ENCODE results near the gene WIPF2.

Gene WIPF2

DNA sequence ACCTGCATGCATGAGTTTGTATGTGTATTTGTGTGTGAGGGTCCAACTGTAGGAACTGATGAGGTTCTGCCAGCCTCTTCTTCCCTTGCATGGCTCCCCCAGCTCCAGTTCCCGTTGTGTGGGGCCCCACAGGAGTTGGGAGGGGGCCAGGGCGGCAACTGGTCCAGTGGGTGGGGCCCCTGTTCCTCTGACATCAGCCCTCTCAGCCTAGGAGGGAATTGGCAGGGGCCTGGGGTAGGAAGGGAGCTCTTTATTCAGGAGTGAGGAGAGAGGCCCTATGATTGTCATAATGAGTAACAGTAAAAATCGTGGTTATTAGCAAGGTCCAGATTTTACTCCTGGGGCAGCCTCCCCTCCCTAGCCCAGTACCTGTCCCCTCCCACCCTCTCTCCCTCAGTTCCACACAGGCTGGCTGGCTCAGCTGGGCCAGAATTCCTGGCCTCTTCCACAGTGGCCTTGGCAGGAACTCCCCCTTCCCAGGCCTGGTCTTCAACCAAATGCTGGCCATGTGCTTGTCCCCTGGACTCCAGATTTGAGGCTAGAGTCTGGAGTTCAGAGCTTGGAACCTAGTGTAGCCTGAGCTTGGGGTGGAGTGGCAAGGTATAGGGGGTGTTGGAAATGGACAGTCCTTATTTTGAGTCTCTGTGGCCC is 108.8 kb downstream of the WIPF2 start:
- H3K36me3 ChIP-seq (ENCODE audit: control insufficient read depth, insufficient read depth, low read length) = no peaks in the 10 kb centered on the region
- no peak for DNase-seq
- WGBS (ENCODE audit: extremely low coverage, insufficient coverage, low lambda C conversion rate) = no CpG with 5 or more reads among the region's 3 CpGs

DNA sequence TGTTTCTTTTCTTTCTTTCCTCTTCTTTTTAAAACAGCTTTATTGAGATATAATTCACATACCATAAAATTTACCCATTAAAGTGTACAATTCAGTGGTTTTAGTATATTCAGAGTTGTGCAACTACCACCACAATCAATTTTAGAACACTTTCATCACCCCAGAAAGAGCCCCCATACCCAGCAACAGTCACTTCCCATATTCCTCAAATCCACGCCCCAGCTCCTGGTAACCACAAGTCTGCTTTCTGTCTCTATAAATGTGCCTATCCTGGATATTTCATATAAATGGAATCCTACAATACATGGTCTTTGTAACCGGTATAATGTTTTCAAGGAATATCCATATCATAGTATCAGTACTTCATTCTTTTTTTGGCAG is 109.3 kb downstream of the WIPF2 start:
- Histone ChIP-seq H3K4me1 (ENCODE audit: control insufficient read depth, low read depth, low read length) (no peaks in the 10 kb centered on the region), H3K27ac (ENCODE audit: low read depth, low read length) (no peak overlapping the region)
- WGBS (ENCODE audit: extremely low coverage, insufficient coverage, low lambda C conversion rate) = no CpG with 5 or more reads among the region's 2 CpGs

More for the DNA sequence above, 108.8 kb downstream of the WIPF2 start:
- Histone ChIP-seq H2BK15ac (replicated peaks; ENCODE audit: low read depth) (no peak overlapping the region), H4K8ac (ENCODE audit: low read depth, low read length) (no peak overlapping the region), H3K4me3 (ENCODE audit: low read length) (no peak overlapping the region), H2AK5ac (ENCODE audit: low read length) (no peak overlapping the region), H3K56ac (ENCODE audit: low read length) (no peak overlapping the region), H4K5ac (ENCODE audit: low read length) (no peak overlapping the region), H3K79me2 (ENCODE audit: control insufficient read depth, insufficient read depth, low read length) (no peaks in the 10 kb centered on the region), H2BK120ac (ENCODE audit: low read depth, low read length) (no peak overlapping the region), H3K27me3 (ENCODE audit: insufficient read depth, low read length, poor library complexity) (no peaks in the 10 kb centered on the region), H3K79me1 (ENCODE audit: low read length) (peaks cover 13% of the 10 kb centered on the region), H3K4ac (ENCODE audit: low read depth, low read length) (no peak overlapping the region), H3K18ac (ENCODE audit: low read length) (no peak overlapping the region), H3K4me1 (ENCODE audit: control insufficient read depth, low read depth, low read length) (no peaks in the 10 kb centered on the region), H2BK5ac (ENCODE audit: low read length) (no peak overlapping the region), H3K23ac (ENCODE audit: low read length) (no peak overlapping the region), H3K27ac (ENCODE audit: low read depth, low read length) (no peak overlapping the region), H3K9ac (ENCODE audit: low read length) (no peak overlapping the region), H3K4me2 (ENCODE audit: low read length) (no peak overlapping the region)

DNA sequence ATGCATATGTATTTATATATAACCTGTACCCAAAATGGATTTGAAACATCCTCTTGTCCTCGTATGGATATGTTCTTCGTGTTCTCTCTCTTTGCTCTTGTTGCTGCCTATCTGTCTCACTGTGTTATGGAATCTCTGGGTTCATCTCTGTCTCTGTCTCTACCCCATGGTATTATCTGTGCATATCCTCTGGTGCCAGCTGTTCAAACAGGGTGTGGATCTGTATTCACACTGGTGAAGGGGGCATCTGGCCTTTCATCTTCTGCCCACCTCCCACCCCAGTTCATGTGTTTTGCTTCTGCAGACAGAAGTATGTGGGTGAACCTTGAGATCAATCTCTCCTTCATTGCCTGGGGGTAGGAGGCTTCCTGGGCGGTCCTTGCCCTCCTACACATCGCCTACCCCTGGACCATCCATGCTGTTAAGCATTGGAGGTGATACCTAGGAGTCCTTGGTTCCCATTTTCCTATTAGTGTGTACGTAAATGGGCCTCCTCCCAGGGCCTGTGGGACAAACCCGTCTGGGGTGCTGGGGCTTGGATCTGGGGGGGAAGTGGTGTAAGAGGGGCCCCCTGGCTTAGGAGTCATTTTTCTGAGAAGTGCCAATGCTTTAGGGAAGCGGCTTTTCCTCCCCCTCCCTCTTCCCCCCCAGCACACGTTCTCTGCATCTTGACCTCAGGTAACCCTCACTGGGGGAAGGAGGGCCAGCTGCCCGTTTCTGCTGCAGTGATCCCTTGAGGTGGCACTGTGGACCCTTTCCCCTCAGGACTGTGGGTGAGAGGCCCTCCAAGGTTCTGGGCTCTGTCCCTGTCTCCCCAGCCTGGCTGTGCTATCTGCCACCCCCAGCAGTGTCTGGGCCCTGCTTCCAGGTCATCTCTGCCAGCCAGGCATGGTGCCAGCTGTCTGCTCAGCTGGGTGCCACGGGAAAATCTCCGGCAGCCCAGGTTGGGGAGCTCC is 111.0 kb downstream of the WIPF2 start:
- Histone ChIP-seq H3K4me1 (ENCODE audit: control insufficient read depth, low read depth, low read length) (no peaks in the 10 kb centered on the region), H3K79me1 (ENCODE audit: low read length) (peaks cover 11% of the 10 kb centered on the region), H3K79me2 (ENCODE audit: control insufficient read depth, insufficient read depth, low read length) (no peaks in the 10 kb centered on the region), H2BK120ac (ENCODE audit: low read depth, low read length) (no peak overlapping the region), H4K8ac (ENCODE audit: low read depth, low read length) (no peak overlapping the region), H4K5ac (ENCODE audit: low read length) (no peak overlapping the region), H3K27ac (ENCODE audit: low read depth, low read length) (no peak overlapping the region), H3K9ac (ENCODE audit: low read length) (no peak overlapping the region), H2BK15ac (replicated peaks; ENCODE audit: low read depth) (no peak overlapping the region), H2BK5ac (ENCODE audit: low read length) (no peak overlapping the region), H3K23ac (ENCODE audit: low read length) (no peak overlapping the region), H3K56ac (ENCODE audit: low read length) (no peak overlapping the region), H2AK5ac (ENCODE audit: low read length) (no peak overlapping the region), H3K36me3 (ENCODE audit: control insufficient read depth, insufficient read depth, low read length) (no peaks in the 10 kb centered on the region), H3K4me3 (ENCODE audit: low read length) (no peak overlapping the region), H3K27me3 (ENCODE audit: insufficient read depth, low read length, poor library complexity) (no peaks in the 10 kb centered on the region), H3K4me2 (ENCODE audit: low read length) (no peak overlapping the region), H3K4ac (ENCODE audit: low read depth, low read length) (no peak overlapping the region), H3K18ac (ENCODE audit: low read length) (no peak overlapping the region)
- no peak for DNase-seq
- no CpG with 5 or more reads among the region's 11 CpGs for WGBS (ENCODE audit: extremely low coverage, insufficient coverage, low lambda C conversion rate)

More for the DNA sequence above, 109.3 kb downstream of the WIPF2 start:
- H2BK120ac ChIP-seq (ENCODE audit: low read depth, low read length) = no peak overlapping the region
- no peak overlapping the region for H3K4me2 ChIP-seq (ENCODE audit: low read length)
- no peak overlapping the region for H4K8ac ChIP-seq (ENCODE audit: low read depth, low read length)
- no peaks in the 10 kb centered on the region for H3K79me2 ChIP-seq (ENCODE audit: control insufficient read depth, insufficient read depth, low read length)
- no peak overlapping the region for H3K18ac ChIP-seq (ENCODE audit: low read length)
- no peak overlapping the region for H4K5ac ChIP-seq (ENCODE audit: low read length)
- no peak for DNase-seq
- no peak overlapping the region for H3K56ac ChIP-seq (ENCODE audit: low read length)
- no peak overlapping the region for H3K4ac ChIP-seq (ENCODE audit: low read depth, low read length)
- no peaks in the 10 kb centered on the region for H3K27me3 ChIP-seq (ENCODE audit: insufficient read depth, low read length, poor library complexity)
- H3K23ac ChIP-seq (ENCODE audit: low read length) = no peak overlapping the region
- no peak overlapping the region for H2BK15ac ChIP-seq (replicated peaks; ENCODE audit: low read depth)
- H3K9ac ChIP-seq (ENCODE audit: low read length) = no peak overlapping the region
- no peaks in the 10 kb centered on the region for H3K36me3 ChIP-seq (ENCODE audit: control insufficient read depth, insufficient read depth, low read length)
- H2BK5ac ChIP-seq (ENCODE audit: low read length) = no peak overlapping the region
- H3K79me1 ChIP-seq (ENCODE audit: low read length) = peaks cover 11% of the 10 kb centered on the region
- H3K4me3 ChIP-seq (ENCODE audit: low read length) = no peak overlapping the region
- no peak overlapping the region for H2AK5ac ChIP-seq (ENCODE audit: low read length)

DNA sequence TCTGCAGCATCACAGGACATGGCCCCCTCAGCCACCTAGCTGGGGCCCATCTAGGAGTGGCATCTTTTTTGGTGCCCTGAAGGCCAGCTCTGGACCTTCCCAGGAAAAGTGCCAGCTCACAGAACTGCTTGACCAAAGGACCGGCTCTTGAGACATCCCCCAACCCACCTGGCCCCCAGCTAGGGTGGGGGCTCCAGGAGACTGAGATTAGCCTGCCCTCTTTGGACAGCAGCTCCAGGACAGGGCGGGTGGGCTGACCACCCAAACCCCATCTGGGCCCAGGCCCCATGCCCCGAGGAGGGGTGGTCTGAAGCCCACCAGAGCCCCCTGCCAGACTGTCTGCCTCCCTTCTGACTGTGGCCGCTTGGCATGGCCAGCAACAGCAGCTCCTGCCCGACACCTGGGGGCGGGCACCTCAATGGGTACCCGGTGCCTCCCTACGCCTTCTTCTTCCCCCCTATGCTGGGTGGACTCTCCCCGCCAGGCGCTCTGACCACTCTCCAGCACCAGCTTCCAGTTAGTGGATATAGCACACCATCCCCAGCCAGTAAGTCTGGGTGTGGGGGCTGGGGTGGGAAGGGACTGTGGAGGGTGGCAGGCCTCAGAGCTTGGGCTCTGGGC is 111.9 kb downstream of the WIPF2 start:
- H3K18ac ChIP-seq (ENCODE audit: low read length) = no peak overlapping the region
- H2BK15ac ChIP-seq (replicated peaks; ENCODE audit: low read depth) = no peak overlapping the region
- no peak overlapping the region for H4K8ac ChIP-seq (ENCODE audit: low read depth, low read length)
- no peak overlapping the region for H2BK120ac ChIP-seq (ENCODE audit: low read depth, low read length)
- no peaks in the 10 kb centered on the region for H3K36me3 ChIP-seq (ENCODE audit: control insufficient read depth, insufficient read depth, low read length)
- no peaks in the 10 kb centered on the region for H3K79me2 ChIP-seq (ENCODE audit: control insufficient read depth, insufficient read depth, low read length)
- no CpG with 5 or more reads among the region's 10 CpGs for WGBS (ENCODE audit: extremely low coverage, insufficient coverage, low lambda C conversion rate)
- H3K23ac ChIP-seq (ENCODE audit: low read length) = no peak overlapping the region
- no peaks in the 10 kb centered on the region for H3K4me1 ChIP-seq (ENCODE audit: control insufficient read depth, low read depth, low read length)
- no peak overlapping the region for H3K4me3 ChIP-seq (ENCODE audit: low read length)
- H3K4ac ChIP-seq (ENCODE audit: low read depth, low read length) = no peak overlapping the region
- H3K27ac ChIP-seq (ENCODE audit: low read depth, low read length) = no peak overlapping the region
- H2BK5ac ChIP-seq (ENCODE audit: low read length) = no peak overlapping the region
- no peak for DNase-seq
- H3K27me3 ChIP-seq (ENCODE audit: insufficient read depth, low read length, poor library complexity) = no peaks in the 10 kb centered on the region
- no peak overlapping the region for H3K9ac ChIP-seq (ENCODE audit: low read length)
- no peak overlapping the region for H2AK5ac ChIP-seq (ENCODE audit: low read length)
- no peak overlapping the region for H3K56ac ChIP-seq (ENCODE audit: low read length)
- H3K4me2 ChIP-seq (ENCODE audit: low read length) = no peak overlapping the region
- peaks cover 10% of the 10 kb centered on the region for H3K79me1 ChIP-seq (ENCODE audit: low read length)
- H4K5ac ChIP-seq (ENCODE audit: low read length) = no peak overlapping the region

DNA sequence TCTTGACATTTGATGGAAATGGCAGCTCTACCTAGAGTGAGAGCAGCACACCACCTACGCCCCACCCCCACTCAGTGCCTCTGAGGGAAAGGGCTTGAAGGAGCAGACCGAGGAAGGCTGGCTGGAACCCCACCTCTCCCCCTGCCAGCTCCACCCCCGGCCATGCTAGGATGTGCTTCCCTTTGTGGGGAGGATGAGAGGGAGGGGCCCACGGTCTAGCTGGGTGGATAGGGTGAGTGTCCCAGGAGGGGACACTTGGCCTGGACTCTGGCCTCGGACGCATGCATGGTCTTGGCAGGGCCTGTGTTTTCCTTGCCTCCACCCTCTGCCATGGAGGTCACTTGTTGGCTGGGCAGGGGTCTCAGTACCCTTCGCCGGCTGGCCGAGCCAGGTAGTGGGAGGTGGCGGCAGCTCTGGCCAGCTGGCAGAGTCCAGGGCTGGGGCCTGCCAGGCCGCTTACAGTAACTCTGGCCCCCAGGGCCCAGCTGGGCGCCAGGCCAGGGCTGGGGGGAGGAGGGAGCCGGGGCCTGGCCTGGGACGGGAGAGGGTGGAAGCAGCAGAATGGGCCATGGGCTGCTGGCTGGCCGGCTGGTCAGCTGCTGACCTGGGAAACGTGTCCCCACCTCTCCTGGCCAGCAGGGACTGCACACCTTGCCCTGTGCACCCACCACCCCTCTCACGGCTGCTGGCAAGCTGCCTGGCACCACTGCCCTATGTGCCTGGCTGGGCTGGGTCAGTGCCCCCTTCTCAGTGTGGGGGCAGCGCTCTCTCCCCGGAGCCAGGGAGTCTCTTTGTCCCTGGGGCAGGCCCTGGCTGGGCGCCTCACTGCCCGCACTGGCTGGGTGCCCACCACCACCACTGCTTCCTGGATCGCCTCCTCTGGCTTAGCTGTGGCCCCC is 112.9 kb downstream of the WIPF2 start:
- Histone ChIP-seq H3K27me3 (ENCODE audit: insufficient read depth, low read length, poor library complexity) (no peaks in the 10 kb centered on the region), H2BK15ac (replicated peaks; ENCODE audit: low read depth) (no peak overlapping the region), H4K5ac (ENCODE audit: low read length) (no peak overlapping the region), H3K4me2 (ENCODE audit: low read length) (no peak overlapping the region), H2BK120ac (ENCODE audit: low read depth, low read length) (no peak overlapping the region), H3K36me3 (ENCODE audit: control insufficient read depth, insufficient read depth, low read length) (no peaks in the 10 kb centered on the region), H3K4me3 (ENCODE audit: low read length) (no peak overlapping the region), H3K4ac (ENCODE audit: low read depth, low read length) (no peak overlapping the region), H3K18ac (ENCODE audit: low read length) (no peak overlapping the region), H3K23ac (ENCODE audit: low read length) (no peak overlapping the region), H3K79me1 (ENCODE audit: low read length) (peaks cover 5% of the 10 kb centered on the region), H4K8ac (ENCODE audit: low read depth, low read length) (no peak overlapping the region), H3K9ac (ENCODE audit: low read length) (no peak overlapping the region), H2AK5ac (ENCODE audit: low read length) (no peak overlapping the region), H3K56ac (ENCODE audit: low read length) (no peak overlapping the region), H3K79me2 (ENCODE audit: control insufficient read depth, insufficient read depth, low read length) (no peaks in the 10 kb centered on the region), H3K4me1 (ENCODE audit: control insufficient read depth, low read depth, low read length) (no peaks in the 10 kb centered on the region), H2BK5ac (ENCODE audit: low read length) (no peak overlapping the region), H3K27ac (ENCODE audit: low read depth, low read length) (no peak overlapping the region)
- no CpG with 5 or more reads among the region's 22 CpGs for WGBS (ENCODE audit: extremely low coverage, insufficient coverage, low lambda C conversion rate)
- DNase-seq = no peak

All from mesendoderm (in vitro differentiated cells).